Left lung (tissue), 10 donors: ENCODE results near the gene NEURL1. TPM values are rescaled to one million over a fixed set of nuclear protein-coding genes. Genes with fewer than 3 reads are reported as not detected.

Experiments used
- ATAC-seq: fragments of 200-7000 bp; cut with Tn5 transposase; one replicate; pipeline ENCODE4 v1.9.1; 2020; ENCODE audit warnings: moderate library complexity
- DNase-seq, 4 donors: peaks; one replicate each; pipeline ENCODE4 v3.0.0-alpha.2; 2013 to 2020
- H3K27ac ChIP-seq, 2 donors: fragments of 200-600 bp; sonication (generic) in 1 of 2; one replicate each; pipeline versions ENCODE4 v1.5.0 to v1.8.0; 2020 to 2021
- H3K27me3 ChIP-seq, 2 donors: fragments of 200-600 bp; sonication (generic) in 1 of 2; one replicate each; pipeline versions ENCODE4 v1.5.0 to v1.8.0; 2020 to 2021
- H3K36me3 ChIP-seq, 2 donors: fragments of 200-600 bp; sonication (generic) in 1 of 2; one replicate each; pipeline versions ENCODE4 v1.5.0 to v1.8.0; 2020 to 2021
- H3K4me1 ChIP-seq, 2 donors: fragments of 200-600 bp; one replicate each; pipeline ENCODE4 v1.8.0; 2021
- H3K4me3 ChIP-seq, 2 donors: fragments of 200-600 bp; sonication (generic) in 1 of 2; one replicate each; pipeline versions ENCODE4 v1.5.0 to v1.8.0; 2020 to 2021; ENCODE audit warnings: mild to moderate bottlenecking in 1 of 2
- H3K9me3 ChIP-seq, 2 donors: fragments of 200-600 bp; sonication (generic) in 1 of 2; one replicate each; pipeline versions ENCODE4 v1.5.0 to v1.8.0; 2020 to 2021
- CTCF ChIP-seq, 2 donors: fragments of 200-600 bp; sonication (generic) in 1 of 2; IDR thresholded peaks; one replicate each; pipeline versions ENCODE4 v1.5.0 to v1.8.0; 2021; ENCODE audit warnings: antibody characterized with exemption in 2 of 2
- intact Hi-C, 2 donors: fragments of 100-400 bp; cut with DNase I; formaldehyde crosslinking; loops; one replicate each; pipeline versions ENCODE4 v1.11.2 to v1.14.2; 2022
- polyA plus RNA-seq, 6 donors: library from polyadenylated mRNA; unstranded; fragments of 120-200 nt; gene quantifications; one replicate each; pipeline ENCODE4 v1.2.1, GENCODE V29; 2013; ENCODE audit not compliant: insufficient read length in 6 of 6
- total RNA-seq, 2 donors: library from RNA; stranded (reverse); fragmentation: NEBNext Ultra II Directional; extraction: Animal tissue kit (Norgen Biotek cat#: 25700); gene quantifications; one replicate each; pipeline ENCODE4 v1.2.1, GENCODE V29; 2021
- donor health status: DM: no; HTN: yes; CAD: no.
- donor health status: DM: no; HTN: no; CAD: no.

NEURL1 gene
- total and polyA plus RNA-seq, 8 donors: 0.76 to 2.1 (median 1.4) TPM

DNA sequence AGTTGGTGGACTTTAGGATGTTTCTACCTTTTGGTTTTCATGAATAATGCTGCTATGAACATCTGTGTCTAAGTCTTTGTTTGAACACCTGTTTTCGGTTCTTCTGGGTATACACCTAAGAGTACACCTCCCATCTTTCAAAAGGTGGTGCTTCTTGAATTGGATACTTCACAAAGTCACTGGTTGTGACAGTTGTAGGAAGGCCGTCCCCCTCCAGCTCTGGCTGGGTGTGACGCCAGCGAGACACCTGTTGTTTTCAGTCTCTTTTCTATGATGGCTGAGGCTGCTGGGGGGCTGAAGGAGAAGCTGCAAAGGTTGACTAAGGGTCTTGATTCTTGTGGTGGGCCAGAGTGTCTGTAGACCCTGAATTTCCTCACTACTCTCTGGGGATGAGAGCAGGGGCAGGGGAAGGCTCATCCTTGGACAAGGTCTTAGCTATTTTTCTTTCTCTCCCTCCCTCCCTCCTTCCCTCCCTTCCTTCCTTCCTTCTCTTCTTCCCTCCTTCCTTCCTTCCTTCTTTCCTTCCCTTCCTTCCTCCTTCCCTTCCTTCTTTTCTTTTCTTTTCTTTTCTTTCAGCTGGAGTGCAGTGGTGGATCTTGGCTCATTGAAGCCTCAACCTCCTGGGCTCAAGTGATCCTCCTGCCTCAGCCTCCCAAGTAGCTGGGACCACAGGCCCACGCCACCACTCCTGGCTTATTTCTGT is 5.6 kb downstream of the NEURL1 start:
- H3K4me3 ChIP-seq: no peak overlapping the region
- no peaks in the 10 kb centered on the region for H3K36me3 ChIP-seq
- ATAC-seq (no peak), DNase-seq (no peak)
- TF ChIP-seq CTCF (IDR thresholded peaks at IDR 0.05): no peak
- no peaks in the 10 kb centered on the region for H3K9me3 ChIP-seq
- intact Hi-C loops: no loop called here
- no peak overlapping the region for H3K27ac ChIP-seq
- H3K4me1 ChIP-seq: peaks cover 2 to 6% of the 10 kb centered on the region in 2 donors
- H3K27me3 ChIP-seq: peaks cover 31 to 53% of the 10 kb centered on the region in 2 donors

DNA sequence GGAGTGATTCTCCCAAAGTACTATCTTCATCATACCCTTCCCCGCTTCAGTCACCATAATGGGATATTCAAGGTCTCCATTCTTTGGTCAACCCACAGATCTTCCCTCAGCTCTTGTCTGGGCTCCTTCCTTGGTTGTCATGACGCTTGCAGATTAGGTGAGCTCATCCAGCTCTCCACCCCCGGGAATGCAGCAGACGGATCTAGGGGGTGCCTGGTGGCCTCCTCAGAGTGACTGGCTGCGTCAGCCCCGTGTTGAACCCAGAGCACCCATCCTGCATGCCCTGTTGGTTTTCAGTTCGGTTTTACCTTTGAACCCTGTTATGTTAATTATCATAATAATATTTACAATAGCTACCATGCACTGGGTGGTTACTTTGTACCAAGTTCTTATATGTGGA is 6.4 kb downstream of the NEURL1 start:
- H3K27me3 ChIP-seq: peaks cover 23 to 45% of the 10 kb centered on the region in 2 donors
- no peak overlapping the region for H3K27ac ChIP-seq
- no peak for TF ChIP-seq CTCF (IDR thresholded peaks at IDR 0.05)
- H3K4me1 ChIP-seq: no peaks in the 10 kb centered on the region
- H3K36me3 ChIP-seq: no peaks in the 10 kb centered on the region
- DNase-seq (no peak), ATAC-seq (no peak)
- no peaks in the 10 kb centered on the region for H3K9me3 ChIP-seq
- no peak overlapping the region for H3K4me3 ChIP-seq
- intact Hi-C loops: no loop called here

DNA sequence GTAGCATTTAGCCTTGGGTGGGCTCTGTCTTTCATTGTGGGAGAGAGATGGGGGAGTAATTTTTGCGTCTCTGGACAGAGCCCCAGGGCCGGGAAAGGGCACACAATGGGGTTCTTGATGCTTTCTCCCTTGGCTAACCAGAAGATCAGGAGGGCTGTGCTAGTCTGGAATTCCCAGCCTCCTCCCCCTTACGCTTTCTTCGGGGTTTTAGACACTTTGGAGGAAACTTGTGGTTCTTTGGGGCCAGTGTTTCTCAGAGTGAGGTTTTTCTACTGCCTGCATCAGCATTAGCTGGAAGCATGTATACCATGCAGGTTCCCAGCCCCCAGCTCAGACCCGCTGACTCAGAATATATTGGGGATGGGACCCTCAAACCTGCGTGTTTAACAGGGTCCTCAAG is 7.0 kb downstream of the NEURL1 start:
- intact Hi-C loops: no loop called here
- H3K4me1 ChIP-seq: no peaks in the 10 kb centered on the region
- no peak for DNase-seq
- no peak for ATAC-seq
- no peaks in the 10 kb centered on the region for H3K36me3 ChIP-seq
- H3K9me3 ChIP-seq: no peaks in the 10 kb centered on the region
- no peak overlapping the region for H3K4me3 ChIP-seq
- TF ChIP-seq CTCF (IDR thresholded peaks at IDR 0.05): no peak
- H3K27ac ChIP-seq: no peak overlapping the region
- H3K27me3 ChIP-seq: peaks cover 18 to 39% of the 10 kb centered on the region in 2 donors

DNA sequence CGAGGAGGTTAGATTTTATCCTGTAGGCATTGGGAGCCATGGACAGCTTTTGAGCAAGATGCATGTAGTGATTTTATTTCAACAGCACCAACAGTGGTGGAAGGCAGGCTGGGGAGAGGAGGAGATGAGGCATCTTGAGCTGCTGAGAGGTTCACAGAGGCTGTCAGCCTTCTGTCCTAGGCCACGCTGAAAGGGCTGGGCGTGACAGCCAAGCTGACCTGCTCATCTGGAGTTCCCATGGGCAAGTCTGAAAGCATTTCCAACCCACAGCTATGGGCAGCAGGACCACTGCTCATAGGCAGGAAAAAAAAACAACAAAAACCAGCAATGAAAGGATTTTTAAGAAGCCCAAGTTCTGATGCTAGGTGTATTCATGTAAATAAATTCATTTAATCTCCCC is 7.7 kb downstream of the NEURL1 start:
- intact Hi-C loops: no loop called here

More for the DNA sequence above, 7.7 kb downstream of the NEURL1 start:
- TF ChIP-seq CTCF (IDR thresholded peaks at IDR 0.05): no peak
- Histone ChIP-seq H3K27ac (no peak overlapping the region), H3K36me3 (no peaks in the 10 kb centered on the region), H3K9me3 (no peaks in the 10 kb centered on the region), H3K4me1 (no peaks in the 10 kb centered on the region), H3K27me3 (peaks cover 11 to 34% of the 10 kb centered on the region in 2 donors), H3K4me3 (no peak overlapping the region)
- ATAC-seq (no peak), DNase-seq (no peak)
